C4-2B (cell line): ENCODE results near the gene MFAP1.

ENCODE experiments used
- H3K27ac ChIP-seq: fragments of 450-650 bp; 2 replicates; pipeline ENCODE4 v1.5.1; 2017
- CTCF ChIP-seq: fragments of 450-650 bp; conservative IDR thresholded peaks from 2 replicates; pipeline ENCODE4 v1.5.1; 2017; ENCODE audit warnings: mild to moderate bottlenecking
- ZFX ChIP-seq: fragments of 450-650 bp; IDR thresholded peaks from 2 replicates; pipeline ENCODE4 v1.6.1; 2017

Gene MFAP1

GRCh38 chr15:43769584-43770228 lies 54.8 kb downstream of the MFAP1 start:
- H3K27ac ChIP-seq: no peak overlapping the region
- TF ChIP-seq ZFX (no peak), CTCF (peak; percentile 96)

- H3K27ac ChIP-seq: no peak overlapping the region
- TF ChIP-seq CTCF (no peak), ZFX (no peak)
Measured at GRCh38 chr15:43763819-43764446, 60.6 kb downstream of the MFAP1 start.

GRCh38 chr15:43762824-43763223 lies 61.7 kb downstream of the MFAP1 start:
- no peak overlapping the region for H3K27ac ChIP-seq
- TF ChIP-seq ZFX (no peak), CTCF (no peak)
